Liver (tissue), 3 donors: ENCODE measurements around the gene ANKDD1B.

Source experiments
- CTCF ChIP-seq: fragments of 150-350 bp; IDR thresholded peaks from 2 replicates; pipeline ENCODE4 v1.5.1; 2017; ENCODE audit warnings: improper control_type of control experiment, low read depth, low read length; ENCODE audit not compliant: missing input control
- NR2F2 ChIP-seq: IDR thresholded peaks from 2 replicates; pipeline ENCODE4 v1.6.1; 2016; ENCODE audit warnings: antibody characterized with exemption
- TF ChIP-seq, protein P1 (sequence below): IDR thresholded peaks from 2 replicates; pipeline ENCODE4 v1.6.1; 2016; ENCODE audit warnings: antibody characterized with exemption, mild to moderate bottlenecking
- donor health status: healthy.
- donor health status: healthy.

- TF ChIP-seq CTCF (no peak), NR2F2 (no peak)
- TF ChIP-seq, protein P1, sequence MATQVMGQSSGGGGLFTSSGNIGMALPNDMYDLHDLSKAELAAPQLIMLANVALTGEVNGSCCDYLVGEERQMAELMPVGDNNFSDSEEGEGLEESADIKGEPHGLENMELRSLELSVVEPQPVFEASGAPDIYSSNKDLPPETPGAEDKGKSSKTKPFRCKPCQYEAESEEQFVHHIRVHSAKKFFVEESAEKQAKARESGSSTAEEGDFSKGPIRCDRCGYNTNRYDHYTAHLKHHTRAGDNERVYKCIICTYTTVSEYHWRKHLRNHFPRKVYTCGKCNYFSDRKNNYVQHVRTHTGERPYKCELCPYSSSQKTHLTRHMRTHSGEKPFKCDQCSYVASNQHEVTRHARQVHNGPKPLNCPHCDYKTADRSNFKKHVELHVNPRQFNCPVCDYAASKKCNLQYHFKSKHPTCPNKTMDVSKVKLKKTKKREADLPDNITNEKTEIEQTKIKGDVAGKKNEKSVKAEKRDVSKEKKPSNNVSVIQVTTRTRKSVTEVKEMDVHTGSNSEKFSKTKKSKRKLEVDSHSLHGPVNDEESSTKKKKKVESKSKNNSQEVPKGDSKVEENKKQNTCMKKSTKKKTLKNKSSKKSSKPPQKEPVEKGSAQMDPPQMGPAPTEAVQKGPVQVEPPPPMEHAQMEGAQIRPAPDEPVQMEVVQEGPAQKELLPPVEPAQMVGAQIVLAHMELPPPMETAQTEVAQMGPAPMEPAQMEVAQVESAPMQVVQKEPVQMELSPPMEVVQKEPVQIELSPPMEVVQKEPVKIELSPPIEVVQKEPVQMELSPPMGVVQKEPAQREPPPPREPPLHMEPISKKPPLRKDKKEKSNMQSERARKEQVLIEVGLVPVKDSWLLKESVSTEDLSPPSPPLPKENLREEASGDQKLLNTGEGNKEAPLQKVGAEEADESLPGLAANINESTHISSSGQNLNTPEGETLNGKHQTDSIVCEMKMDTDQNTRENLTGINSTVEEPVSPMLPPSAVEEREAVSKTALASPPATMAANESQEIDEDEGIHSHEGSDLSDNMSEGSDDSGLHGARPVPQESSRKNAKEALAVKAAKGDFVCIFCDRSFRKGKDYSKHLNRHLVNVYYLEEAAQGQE = no peak
Measured at GRCh38 chr5:75666801-75667200, 55.5 kb downstream of the ANKDD1B start.
